SK-N-SH treated with all-trans-retinoic acid at 6 μM for 48 hours (cell line): Measurements from ENCODE around the gene RSF1.
"Not testable (repeated sequence)": the region's sequence is repeated elsewhere in the genome, so short reads cannot be mapped to it uniquely, and the experiment has no call there.

Experiments used
- ARNTL ChIP-seq: fragments of 450-650 bp; formaldehyde crosslinking; IDR thresholded peaks from 2 replicates; pipeline ENCODE4 v1.5.0; 2020; ENCODE audit warnings: low read depth, mild to moderate bottlenecking, moderate library complexity, borderline replicate concordance
- PPARA ChIP-seq: fragments of 250-450 bp; sonication (Bioruptor Pico); IDR thresholded peaks from 2 replicates; pipeline ENCODE4 v1.5.0; 2020; ENCODE audit warnings: mild to moderate bottlenecking, borderline replicate concordance
- TCF4 ChIP-seq: fragments of 250-450 bp; sonication (Bioruptor Pico); IDR thresholded peaks from 2 replicates; pipeline ENCODE4 v1.8.0; 2021; ENCODE audit warnings: mild to moderate bottlenecking, moderate library complexity, borderline replicate concordance
- ZFP30 ChIP-seq: fragments of 450-650 bp; formaldehyde crosslinking; IDR thresholded peaks from 2 replicates; pipeline ENCODE4 v1.5.0; 2022; ENCODE audit warnings: mild to moderate bottlenecking, moderate library complexity

DNA sequence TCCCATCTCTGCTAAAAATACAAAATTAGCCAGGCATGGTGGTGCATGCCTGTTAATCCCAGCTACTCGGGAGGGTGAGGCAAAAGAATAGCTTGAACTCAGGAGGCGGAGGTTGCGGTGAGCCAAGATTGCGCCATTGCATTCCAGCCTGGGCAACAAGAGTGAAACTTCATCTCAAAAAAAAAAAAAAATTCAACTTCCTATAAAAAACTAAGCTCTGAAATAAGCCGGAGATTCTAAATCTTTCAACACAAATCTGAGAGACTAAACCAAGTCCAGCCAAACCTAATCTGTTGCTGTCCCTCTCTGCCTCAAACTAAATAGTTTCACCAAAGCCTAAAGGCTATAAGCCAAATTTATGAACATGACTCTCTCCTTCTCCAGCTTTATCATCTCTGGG, 186.6 kb downstream of the RSF1 start:
- TF ChIP-seq PPARA (CRISPR knock-in tag); TCF4; ZFP30; ARNTL (CRISPR knock-in tag): not testable (repeated sequence)
